Lower leg skin (tissue), 3 donors: Measurements from ENCODE around the gene RIPK4.

ENCODE experiments used
- POLR2A ChIP-seq, 2 donors: fragments of 450-650 bp; IDR thresholded peaks; one replicate each; pipeline ENCODE4 v1.6.1; 2016 to 2017; ENCODE audit warnings: antibody characterized with exemption in 2 of 2, mild to moderate bottlenecking in 1 of 2, moderate library complexity in 1 of 2
- TF ChIP-seq, protein P1 (sequence below), 3 donors: fragments of 450-650 bp; IDR thresholded peaks; one replicate each; pipeline ENCODE4 v1.5.1; 2016; ENCODE audit warnings: antibody characterized with exemption in 3 of 3, mild to moderate bottlenecking in 3 of 3, moderate library complexity in 2 of 3

DNA sequence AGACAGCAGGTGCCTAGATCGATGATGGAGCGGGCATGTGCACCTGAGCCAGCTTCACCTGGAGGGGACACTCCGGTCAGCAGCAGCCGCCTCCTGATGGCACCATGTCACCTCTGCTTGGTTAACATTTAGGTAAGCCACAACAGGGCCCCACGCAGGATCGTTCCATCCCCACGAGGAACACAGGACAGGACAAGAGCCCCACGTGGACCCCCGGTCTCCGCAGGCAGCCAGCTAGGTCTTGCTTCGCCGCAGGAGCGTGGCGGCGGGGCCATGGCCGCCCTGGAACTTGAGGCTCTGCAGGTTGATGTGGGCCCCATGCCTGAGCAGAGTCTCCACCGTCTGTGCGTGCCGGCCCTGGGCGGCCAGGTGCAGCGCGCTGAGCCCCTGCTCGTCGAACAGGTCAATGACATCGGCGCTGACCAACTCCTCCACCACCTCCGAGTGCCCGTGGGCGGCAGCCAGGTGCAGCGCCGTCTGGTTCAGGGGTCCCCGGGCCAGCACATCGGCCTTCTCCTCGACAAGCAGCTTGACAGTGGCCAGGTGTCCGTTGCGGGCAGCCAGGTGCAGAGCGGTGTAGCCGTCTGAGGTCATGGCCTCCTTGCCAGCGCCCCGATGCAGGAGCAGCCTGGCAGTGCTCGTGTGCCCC is 26.1 kb downstream of the RIPK4 start:
- TF ChIP-seq, protein P1, sequence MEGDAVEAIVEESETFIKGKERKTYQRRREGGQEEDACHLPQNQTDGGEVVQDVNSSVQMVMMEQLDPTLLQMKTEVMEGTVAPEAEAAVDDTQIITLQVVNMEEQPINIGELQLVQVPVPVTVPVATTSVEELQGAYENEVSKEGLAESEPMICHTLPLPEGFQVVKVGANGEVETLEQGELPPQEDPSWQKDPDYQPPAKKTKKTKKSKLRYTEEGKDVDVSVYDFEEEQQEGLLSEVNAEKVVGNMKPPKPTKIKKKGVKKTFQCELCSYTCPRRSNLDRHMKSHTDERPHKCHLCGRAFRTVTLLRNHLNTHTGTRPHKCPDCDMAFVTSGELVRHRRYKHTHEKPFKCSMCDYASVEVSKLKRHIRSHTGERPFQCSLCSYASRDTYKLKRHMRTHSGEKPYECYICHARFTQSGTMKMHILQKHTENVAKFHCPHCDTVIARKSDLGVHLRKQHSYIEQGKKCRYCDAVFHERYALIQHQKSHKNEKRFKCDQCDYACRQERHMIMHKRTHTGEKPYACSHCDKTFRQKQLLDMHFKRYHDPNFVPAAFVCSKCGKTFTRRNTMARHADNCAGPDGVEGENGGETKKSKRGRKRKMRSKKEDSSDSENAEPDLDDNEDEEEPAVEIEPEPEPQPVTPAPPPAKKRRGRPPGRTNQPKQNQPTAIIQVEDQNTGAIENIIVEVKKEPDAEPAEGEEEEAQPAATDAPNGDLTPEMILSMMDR (IDR thresholded peaks at IDR 0.05), result no peak
- TF ChIP-seq POLR2A (IDR thresholded peaks at IDR 0.05), result no peak
